Right atrium auricular region (tissue), 2 donors: ENCODE results near the gene ZMYND19. TPM values are rescaled to one million over a fixed set of nuclear protein-coding genes. Genes with fewer than 3 reads are reported as not detected.
A peak's percentile ranks its signal among the peaks of the same experiment; 100 is the strongest.
"Not testable (repeated sequence)": the region's sequence is repeated elsewhere in the genome, so short reads cannot be mapped to it uniquely, and the experiment has no call there.

Source experiments
- DNase-seq: peaks from one replicate; pipeline ENCODE4 v3.0.0-alpha.2; 2019; ENCODE audit warnings: low spot score
- H3K27ac ChIP-seq, 2 donors: fragments of 200-600 bp; sonication (generic); 1 replicate in 1 of 2; 2 replicates in 1 of 2; pipeline ENCODE4 v1.5.1; 2016 to 2019
- H3K27me3 ChIP-seq, 2 donors: fragments of 200-600 bp; sonication (generic); one replicate each; pipeline versions ENCODE4 v1.5.1 to v1.6.0; 2017 to 2019
- H3K36me3 ChIP-seq: fragments of 200-600 bp; sonication (generic); one replicate; pipeline ENCODE4 v1.5.1; 2016
- H3K4me1 ChIP-seq, 2 donors: fragments of 200-600 bp; sonication (generic); one replicate each; pipeline versions ENCODE4 v1.5.1 to v1.6.0; 2017 to 2019
- H3K4me3 ChIP-seq, 2 donors: fragments of 200-600 bp; sonication (generic); 1 replicate in 1 of 2; 2 replicates in 1 of 2; pipeline ENCODE4 v1.5.1; 2017 to 2019; ENCODE audit warnings: mild to moderate bottlenecking in 1 of 2, moderate library complexity in 1 of 2
- H3K9me3 ChIP-seq, 2 donors: fragments of 200-600 bp; sonication (generic); one replicate each; pipeline ENCODE4 v1.5.1; 2019
- CTCF ChIP-seq, 2 donors: fragments of 200-600 bp; sonication (generic); IDR thresholded peaks; one replicate each; pipeline ENCODE4 v1.5.1; 2019; ENCODE audit warnings: antibody characterized with exemption in 2 of 2
- total RNA-seq, 2 donors: library from RNA; depleted of rRNA; stranded (reverse); fragments of >200 nt; gene quantifications; one replicate each; pipeline ENCODE4 v1.1.0, GENCODE V29; 2016

Gene ZMYND19
- total RNA-seq, 2 donors from 2014 or later, result 5.0 to 6.4 TPM

GRCh38 chr9:137632230-137633161, 42.2 kb upstream of the ZMYND19 start:
- no peak for DNase-seq
- Histone ChIP-seq H3K4me3 (no peak overlapping the region), H3K27me3 (no peaks in the 10 kb centered on the region), H3K4me1 (peaks cover 0 to 52% of the 10 kb centered on the region in 2 donors), H3K27ac (peak overlapping the region in 1 of 2 donors; percentile 6), H3K36me3 (no peaks in the 10 kb centered on the region), H3K9me3 (no peaks in the 10 kb centered on the region)
- no peak for TF ChIP-seq CTCF (IDR thresholded peaks at IDR 0.05)

GRCh38 chr9:137631345-137632229, 41.3 kb upstream of the ZMYND19 start:
- no peak for TF ChIP-seq CTCF (IDR thresholded peaks at IDR 0.05)
- H3K27me3 ChIP-seq, result no peaks in the 10 kb centered on the region
- no peak overlapping the region for H3K27ac ChIP-seq
- peaks cover 0 to 52% of the 10 kb centered on the region in 2 donors for H3K4me1 ChIP-seq
- DNase-seq, result no peak
- H3K9me3 ChIP-seq, result no peaks in the 10 kb centered on the region
- H3K36me3 ChIP-seq, result no peaks in the 10 kb centered on the region
- H3K4me3 ChIP-seq, result no peak overlapping the region

GRCh38 chr9:137630679-137631078, 40.4 kb upstream of the ZMYND19 start:
- TF ChIP-seq CTCF (IDR thresholded peaks at IDR 0.05), result no peak
- H3K27me3 ChIP-seq, result no peaks in the 10 kb centered on the region
- DNase-seq, result no peak
- peaks cover 0 to 52% of the 10 kb centered on the region in 2 donors for H3K4me1 ChIP-seq
- no peak overlapping the region for H3K4me3 ChIP-seq
- H3K36me3 ChIP-seq, result no peaks in the 10 kb centered on the region
- no peak overlapping the region for H3K27ac ChIP-seq
- H3K9me3 ChIP-seq, result no peaks in the 10 kb centered on the region

GRCh38 chr9:137630126-137630525, 39.8 kb upstream of the ZMYND19 start:
- Histone ChIP-seq H3K27me3 (no peaks in the 10 kb centered on the region), H3K27ac (no peak overlapping the region), H3K4me1 (peaks cover 0 to 52% of the 10 kb centered on the region in 2 donors), H3K9me3 (no peaks in the 10 kb centered on the region), H3K36me3 (no peaks in the 10 kb centered on the region), H3K4me3 (no peak overlapping the region)
- DNase-seq, result no peak
- no peak for TF ChIP-seq CTCF (IDR thresholded peaks at IDR 0.05)

- peaks cover 0 to 48% of the 10 kb centered on the region in 2 donors for H3K4me1 ChIP-seq
- not testable (repeated sequence) for H3K36me3 ChIP-seq, H3K27me3 ChIP-seq, DNase-seq, H3K9me3 ChIP-seq, H3K27ac ChIP-seq, H3K4me3 ChIP-seq
Observed at GRCh38 chr9:137627406-137627805, 37.1 kb upstream of the ZMYND19 start.

- DNase-seq, result no peak
- peaks cover 0 to 46% of the 10 kb centered on the region in 2 donors for H3K4me1 ChIP-seq
- no peak overlapping the region for H3K4me3 ChIP-seq
- H3K27me3 ChIP-seq, result no peaks in the 10 kb centered on the region
- no peaks in the 10 kb centered on the region for H3K9me3 ChIP-seq
- no peaks in the 10 kb centered on the region for H3K36me3 ChIP-seq
- no peak for TF ChIP-seq CTCF (IDR thresholded peaks at IDR 0.05)
- H3K27ac ChIP-seq, result no peak overlapping the region
Observed at GRCh38 chr9:137626464-137626863, 36.2 kb upstream of the ZMYND19 start.

- not testable (repeated sequence) for H3K4me3 ChIP-seq, H3K9me3 ChIP-seq, H3K27ac ChIP-seq, H3K36me3 ChIP-seq, H3K27me3 ChIP-seq, DNase-seq
- H3K4me1 ChIP-seq, result peaks cover 0 to 40% of the 10 kb centered on the region in 2 donors
Observed at GRCh38 chr9:137622211-137622610, 31.9 kb upstream of the ZMYND19 start.
